ENCODE results near the gene MED16.
"Not testable (repeated sequence)": the region's sequence is repeated elsewhere in the genome, so short reads cannot be mapped to it uniquely, and the experiment has no call there.

Gene MED16

GRCh38 chr19:827710-828321 lies 65.2 kb downstream of the MED16 start, which contains the start of gene AZU1:
Gene AZU1, plus strand, starts transcription at chr19:827837. Its CDS starts 10 bp downstream, at chr19:827847.
- DNase-seq (ENCODE audit: low read depth) = no peak

DNA sequence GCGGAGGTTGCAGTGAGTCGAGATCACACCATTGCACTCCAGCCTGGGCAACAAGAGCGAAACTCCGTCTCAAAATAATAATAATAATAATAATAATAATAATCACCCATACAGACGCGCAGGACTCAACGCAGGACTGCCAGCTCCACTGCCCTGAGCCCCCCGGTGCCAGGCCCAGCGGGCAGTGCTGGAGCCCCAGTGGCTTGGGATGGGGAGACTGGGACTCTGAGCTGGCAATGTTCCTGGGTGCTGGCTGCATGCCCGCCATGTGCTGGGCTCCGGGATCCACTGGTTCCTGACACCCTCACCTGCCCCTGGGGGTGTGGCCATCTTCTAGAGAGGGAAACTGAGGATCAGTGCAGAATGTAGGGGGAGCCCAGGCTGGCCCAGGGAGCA lies 65.7 kb downstream of the MED16 start:
- no peak for DNase-seq (ENCODE audit: low read depth)

DNA sequence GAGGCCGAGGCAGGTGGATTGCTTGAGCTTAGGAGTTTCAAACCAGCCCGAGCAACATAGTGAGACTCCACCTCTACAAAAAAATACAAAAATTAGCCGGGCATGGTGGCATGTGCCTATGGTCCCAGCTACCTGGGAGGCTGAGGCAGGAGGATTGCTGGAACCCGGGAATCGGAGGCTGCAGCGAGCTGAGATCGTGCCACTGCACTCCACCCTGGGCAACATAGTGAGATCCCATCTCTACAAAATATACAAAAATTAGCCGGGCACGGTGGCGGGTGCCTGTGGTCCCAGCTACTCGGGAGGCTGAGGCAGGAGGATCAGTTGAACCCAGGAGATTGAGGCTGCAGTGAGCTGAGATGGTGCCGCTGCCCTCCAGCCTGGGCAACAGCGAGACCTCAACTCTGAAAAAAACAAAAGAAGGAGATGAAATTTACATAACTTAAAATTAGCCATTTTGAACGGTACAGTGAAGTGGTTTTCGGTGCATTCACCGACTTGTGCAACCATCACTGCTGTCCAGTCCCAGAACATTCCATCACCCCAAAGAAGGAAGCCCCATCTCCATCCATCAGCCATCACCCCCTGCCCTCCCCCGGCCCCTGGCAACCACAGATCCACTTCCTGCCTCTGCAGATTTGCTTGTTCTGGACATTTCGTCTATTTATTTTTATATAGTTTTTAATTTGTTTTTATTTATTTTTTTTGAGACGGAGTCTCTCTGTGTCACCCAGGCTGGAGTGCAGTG lies 66.9 kb downstream of the MED16 start:
- DNase-seq (ENCODE audit: low read depth) = no peak

GRCh38 chr19:824885-825284 lies 68.1 kb downstream of the MED16 start:
- DNase-seq (ENCODE audit: low read depth) = no peak

DNA sequence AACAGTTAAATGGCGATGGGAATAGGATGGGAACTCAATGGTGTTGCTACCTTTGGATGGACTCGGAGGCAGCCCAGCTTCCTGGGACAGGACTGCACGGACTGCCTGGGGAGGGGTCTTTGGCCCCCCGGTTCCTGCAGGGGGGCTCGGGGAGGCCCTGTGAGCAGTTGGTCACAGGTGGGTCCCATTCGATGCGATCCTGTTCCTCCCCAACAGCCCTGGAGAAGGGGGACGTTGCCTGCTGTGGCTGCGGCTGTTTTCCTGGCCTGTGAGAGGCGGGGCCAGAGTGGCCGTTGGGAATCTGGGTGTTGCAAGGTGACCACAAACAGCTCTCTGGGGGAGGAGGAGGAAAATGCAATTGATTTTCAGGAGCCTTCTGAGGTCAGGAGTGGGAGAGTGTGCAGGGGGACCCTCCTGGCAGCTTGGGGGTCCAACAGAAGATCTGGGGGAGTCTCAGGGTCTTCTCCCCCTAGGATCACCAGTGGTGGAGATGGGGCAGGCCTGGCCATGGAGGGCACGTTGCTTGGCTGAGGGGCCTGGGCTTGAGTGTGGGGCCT lies 69.3 kb downstream of the MED16 start:
- DNase-seq (ENCODE audit: low read depth) = no peak

DNA sequence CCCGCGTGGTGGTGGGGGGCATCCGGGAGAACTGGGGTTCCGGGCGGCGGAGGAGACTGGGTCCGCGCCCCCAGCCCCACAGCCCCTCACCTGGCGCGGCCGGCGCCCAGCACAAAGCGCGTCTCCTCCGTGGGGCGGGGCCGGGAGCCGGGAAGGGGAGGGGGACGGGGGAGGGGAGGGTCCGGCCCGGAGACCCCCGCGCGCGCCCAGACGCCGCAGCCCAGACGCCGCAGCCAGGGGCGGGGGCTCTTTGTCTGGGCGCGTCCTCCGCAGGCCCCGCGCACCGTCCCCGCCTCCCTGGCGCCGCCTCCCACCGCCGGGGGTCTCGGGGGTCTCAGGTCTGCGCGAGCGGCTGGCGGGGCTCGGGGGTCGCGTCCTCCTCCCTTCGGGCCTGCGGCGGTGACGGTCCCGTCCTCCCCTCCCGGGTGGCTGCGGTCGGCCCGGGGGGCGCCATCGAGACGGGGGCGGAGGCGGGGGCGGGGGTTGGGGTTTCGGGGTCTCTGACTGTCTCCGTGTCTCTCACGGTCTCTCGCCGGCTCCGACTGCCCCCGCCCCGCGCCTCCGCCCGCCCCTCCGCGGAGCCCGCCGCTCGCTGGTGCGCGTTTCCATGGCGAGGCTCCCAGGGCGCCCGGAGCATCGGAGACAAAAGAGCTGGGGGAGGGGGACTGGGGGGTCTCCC lies 71.0 kb downstream of the MED16 start, which contains the start of gene PLPPR3:
TSS of gene PLPPR3 (minus strand) at position 131 of the 679 bp plus-strand sequence. CDS start 396 bp downstream, outside the sequence.
- DNase-seq (ENCODE audit: low read depth) = no peak

DNA sequence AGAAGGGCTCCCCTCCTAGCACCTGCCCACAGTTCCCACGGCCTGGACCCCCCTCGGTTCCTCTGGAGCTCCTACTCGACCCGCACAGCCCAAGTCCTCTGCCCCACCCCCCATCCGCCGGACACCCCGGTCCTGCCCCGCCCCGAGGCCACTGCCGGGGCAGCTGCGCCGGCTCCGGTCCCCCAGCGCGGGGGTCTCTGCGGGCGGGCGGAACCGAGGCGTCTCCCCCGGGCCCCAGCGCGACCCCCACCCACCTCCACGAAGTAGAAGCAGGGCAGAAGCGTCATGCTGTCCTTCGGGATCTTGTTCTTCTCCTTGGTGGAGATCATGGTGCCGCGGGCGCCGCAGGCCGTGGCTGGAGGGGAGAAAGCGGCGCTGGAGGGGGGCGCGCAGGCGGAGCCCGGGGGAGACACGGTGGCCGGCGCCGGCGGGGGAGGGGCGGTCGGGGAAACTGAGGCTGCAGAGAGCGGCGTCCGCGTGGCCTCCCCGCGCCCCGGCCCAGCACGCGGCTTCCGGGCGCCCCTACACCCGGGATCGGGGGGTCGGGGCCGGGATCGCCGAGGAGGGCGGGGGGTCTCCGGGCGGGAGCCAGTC lies 71.7 kb downstream of the MED16 start:
- no peak for DNase-seq (ENCODE audit: low read depth)

DNA sequence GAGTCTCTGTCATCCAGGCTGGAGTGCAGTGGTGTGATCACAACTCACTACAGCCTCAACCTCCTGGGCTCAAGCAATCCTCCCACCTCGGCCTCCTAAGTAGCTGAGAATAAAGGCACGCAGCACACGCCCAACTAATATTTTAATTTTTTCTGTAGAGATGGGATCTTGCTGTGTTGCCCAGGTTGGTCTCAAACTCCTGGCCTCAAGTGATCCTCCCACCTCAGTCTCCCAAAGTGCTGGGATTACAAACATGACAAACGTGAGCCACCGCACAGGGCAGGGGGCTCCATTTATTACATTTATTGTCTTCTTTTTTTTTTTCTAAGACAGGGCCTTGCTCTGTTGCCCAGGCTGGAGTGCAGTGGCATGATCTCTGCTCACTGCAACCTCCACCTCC lies 72.8 kb downstream of the MED16 start:
- DNase-seq (ENCODE audit: low read depth) = not testable (repeated sequence)

All from stimulated activated CD8-positive, alpha-beta memory T cell treated with anti-CD3 and anti-CD28 coated beads, Interleukin-15, amount 100 ng/mL, for 1 hour (primary cell).